Nephron (organoid): ENCODE measurements around the gene GARIN5B.

Experiments
- H3K27ac Mint-ChIP-seq, 3 experiments: 2 replicates each; pipeline ENCODE4 v1.8.0; 2020; ENCODE audit warnings: mixed read lengths in 3 of 3, mild to moderate bottlenecking in 2 of 3, moderate library complexity in 1 of 3
- H3K27me3 Mint-ChIP-seq: 2 replicates; pipeline ENCODE4 v1.8.0; 2021; ENCODE audit warnings: low read depth, mild to moderate bottlenecking, moderate library complexity, mixed read lengths
- H3K36me3 Mint-ChIP-seq: 2 replicates; pipeline ENCODE4 v1.8.0; 2020; ENCODE audit warnings: low read depth, mixed read lengths
- H3K4me1 Mint-ChIP-seq: 2 replicates; pipeline ENCODE4 v1.8.0; 2020; ENCODE audit warnings: mixed read lengths
- H3K4me3 Mint-ChIP-seq, 3 experiments: 2 replicates each; pipeline ENCODE4 v1.8.0; 2020; ENCODE audit warnings: mild to moderate bottlenecking in 3 of 3, mixed read lengths in 3 of 3, moderate library complexity in 2 of 3
- H3K9me3 Mint-ChIP-seq: 2 replicates; pipeline ENCODE4 v1.8.0; 2020; ENCODE audit warnings: mixed read lengths
- CTCF ChIP-seq, 3 experiments: fragments of 200-600 bp; sonication (generic); IDR thresholded peaks; one replicate each; pipeline ENCODE4 v1.5.0; 2021; ENCODE audit warnings: antibody characterized with exemption in 3 of 3; ENCODE audit not compliant: unreplicated experiment in 3 of 3

GARIN5B gene

DNA sequence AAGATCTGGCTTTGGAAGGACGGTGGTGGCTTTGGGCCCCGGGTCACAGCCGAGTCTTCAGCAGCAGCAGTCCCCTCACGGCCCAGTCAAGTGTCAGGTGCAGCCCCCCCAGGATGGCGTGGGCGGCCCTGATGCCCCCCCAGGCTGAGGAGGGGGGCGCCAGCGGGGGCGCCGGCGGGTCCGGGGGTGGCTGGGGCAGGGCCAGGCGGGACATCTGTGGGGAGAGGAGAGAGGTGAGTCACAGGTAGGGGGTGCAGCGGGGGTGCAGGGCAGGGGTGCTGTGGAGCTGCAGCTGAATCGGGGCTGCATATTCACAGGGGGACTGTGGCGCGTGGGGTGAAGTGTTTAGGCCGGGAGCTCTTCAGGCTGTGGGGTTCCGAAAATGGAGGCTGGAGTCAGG is 2.9 kb upstream of the GARIN5B start:
- Mint-ChIP-seq H3K27me3 (peaks cover 26% of the 10 kb centered on the region), H3K9me3 (no peaks in the 10 kb centered on the region), H3K27ac (no peak overlapping the region), H3K4me1 (peaks cover 6% of the 10 kb centered on the region), H3K4me3 (no peak overlapping the region), H3K36me3 (no peaks in the 10 kb centered on the region)
- no peak for TF ChIP-seq CTCF (IDR thresholded peaks at IDR 0.05; ENCODE audit: unreplicated experiment in 3 of 3)

GRCh38 chr19:55365245-55365644 is 2.2 kb upstream of the GARIN5B start:
- Mint-ChIP-seq H3K9me3 (no peaks in the 10 kb centered on the region), H3K27ac (no peak overlapping the region), H3K4me1 (no peaks in the 10 kb centered on the region), H3K4me3 (no peak overlapping the region), H3K36me3 (no peaks in the 10 kb centered on the region), H3K27me3 (peaks cover 20% of the 10 kb centered on the region)
- no peak for TF ChIP-seq CTCF (IDR thresholded peaks at IDR 0.05; ENCODE audit: unreplicated experiment in 3 of 3)

DNA sequence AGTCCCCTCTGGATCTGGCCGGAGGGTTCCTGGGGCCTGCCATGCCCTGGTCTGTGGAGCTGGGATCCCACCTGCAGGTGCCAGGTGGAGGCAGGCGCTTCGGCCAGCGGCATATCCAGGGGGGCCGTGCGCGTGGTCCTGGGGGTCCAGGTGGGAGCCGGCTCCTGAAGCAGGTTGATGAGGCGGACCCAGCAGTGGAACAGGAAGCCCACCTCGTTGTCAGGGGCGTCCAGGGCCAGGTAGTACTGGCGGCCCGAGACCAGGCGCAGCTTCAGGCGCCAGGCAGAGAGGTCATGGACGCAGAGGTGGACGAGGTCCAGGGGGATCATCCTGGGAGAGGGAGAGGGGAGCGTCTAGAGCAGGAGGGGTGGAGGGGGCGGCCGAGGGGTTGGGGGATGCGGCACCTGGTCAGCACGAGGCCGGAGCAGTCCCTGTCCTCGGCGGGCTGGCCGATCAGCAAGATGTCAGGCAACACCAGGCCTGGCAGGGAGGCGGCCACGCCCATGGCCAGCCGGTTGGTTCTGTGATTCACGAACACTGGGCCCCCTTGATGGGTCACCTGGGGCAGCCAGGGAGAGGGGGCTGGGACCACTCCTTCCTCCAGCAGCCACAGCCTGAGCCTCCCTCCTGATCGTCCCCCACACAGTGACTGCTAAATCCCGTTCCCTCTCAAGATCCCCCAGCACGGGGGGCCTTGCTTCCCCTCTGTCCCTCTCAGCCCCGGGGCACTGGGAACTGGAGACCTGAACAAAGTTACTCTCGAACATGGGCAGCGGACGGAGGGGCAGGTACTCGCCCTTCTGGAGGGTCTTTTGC is 678 bp downstream of the GARIN5B start:
- Mint-ChIP-seq H3K36me3 (no peaks in the 10 kb centered on the region), H3K9me3 (no peaks in the 10 kb centered on the region), H3K27me3 (peaks cover 17% of the 10 kb centered on the region), H3K27ac (no peak overlapping the region), H3K4me3 (no peak overlapping the region), H3K4me1 (no peaks in the 10 kb centered on the region)
- TF ChIP-seq CTCF (IDR thresholded peaks at IDR 0.05; ENCODE audit: unreplicated experiment in 3 of 3): no peak

GRCh38 chr19:55360902-55361301 is 2.2 kb downstream of the GARIN5B start:
- no peaks in the 10 kb centered on the region for H3K36me3 Mint-ChIP-seq
- H3K27me3 Mint-ChIP-seq: peaks cover 27% of the 10 kb centered on the region

DNA sequence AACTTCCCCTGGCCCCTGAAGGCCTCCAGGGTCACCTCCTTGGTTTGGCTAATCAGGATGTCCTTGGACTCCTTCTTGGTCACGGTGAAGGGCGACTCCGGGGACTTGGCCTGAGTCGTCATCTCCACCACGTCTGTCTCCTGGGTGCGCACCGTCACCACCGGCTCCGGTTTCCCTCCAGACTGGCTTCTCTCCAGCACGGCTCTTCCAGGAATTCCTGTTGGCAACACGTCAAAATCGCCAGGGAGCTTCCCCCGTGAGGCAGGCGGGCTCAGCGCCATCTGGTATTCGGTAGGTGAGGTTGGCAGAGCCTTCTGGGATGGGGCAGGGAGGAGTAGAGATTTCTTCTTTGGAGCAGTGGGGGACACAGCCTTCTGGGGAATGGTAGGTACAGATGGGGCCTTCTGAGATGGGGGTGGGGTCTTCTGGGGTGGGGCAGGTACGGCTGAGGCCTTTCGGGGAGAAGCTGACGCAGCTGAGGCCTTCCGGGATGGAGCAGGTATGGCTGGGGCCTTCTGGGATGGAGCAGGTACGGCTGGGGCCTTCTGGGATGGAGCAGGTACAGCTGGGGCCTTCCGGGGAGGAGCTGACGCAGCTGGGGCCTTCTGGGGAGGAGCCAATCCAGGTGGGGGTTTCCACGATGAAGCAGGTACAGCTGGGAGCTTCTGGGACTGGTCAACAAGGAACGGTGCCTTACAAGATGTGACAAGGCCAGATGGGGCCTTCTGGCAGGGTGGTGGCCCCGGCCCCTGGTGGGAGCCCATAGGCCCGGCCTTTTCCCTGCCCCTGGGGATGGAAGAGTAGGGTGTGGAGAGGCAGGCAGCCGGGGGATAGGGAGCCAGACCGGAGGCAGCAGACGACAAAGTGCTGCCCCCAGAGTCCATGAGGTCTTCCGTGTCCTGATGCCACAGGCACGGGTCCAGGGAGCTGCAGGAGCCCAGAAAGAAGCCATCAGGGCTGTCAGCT is 3.8 kb downstream of the GARIN5B start:
- Mint-ChIP-seq H3K4me1 (peaks cover 4% of the 10 kb centered on the region), H3K27me3 (peaks cover 39% of the 10 kb centered on the region), H3K27ac (no peak overlapping the region), H3K36me3 (no peaks in the 10 kb centered on the region), H3K9me3 (no peaks in the 10 kb centered on the region), H3K4me3 (no peak overlapping the region)
- TF ChIP-seq CTCF (IDR thresholded peaks at IDR 0.05; ENCODE audit: unreplicated experiment in 3 of 3): no peak

More at GRCh38 chr19:55360902-55361301, 2.2 kb downstream of the GARIN5B start:
- TF ChIP-seq CTCF (IDR thresholded peaks at IDR 0.05; ENCODE audit: unreplicated experiment in 3 of 3): no peak
- Mint-ChIP-seq H3K4me3 (no peak overlapping the region), H3K27ac (no peak overlapping the region), H3K4me1 (no peaks in the 10 kb centered on the region), H3K9me3 (no peaks in the 10 kb centered on the region)
